Stimulated activated CD4-positive, alpha-beta T cell treated with anti-CD3 and anti-CD28 coated beads, Interleukin-1b, Interleukin-23, amount 100 ng/mL, for 1 hour (primary cell): ENCODE results near the gene SRPK2.
"Not testable (repeated sequence)": the region's sequence is repeated elsewhere in the genome, so short reads cannot be mapped to it uniquely, and the experiment has no call there.

ENCODE experiments used
- DNase-seq, 2 donors: peaks; one replicate each; pipeline ENCODE4 v3.0.0-alpha.2; 2020; ENCODE audit warnings: low read depth in 2 of 2

The SRPK2 gene

DNA sequence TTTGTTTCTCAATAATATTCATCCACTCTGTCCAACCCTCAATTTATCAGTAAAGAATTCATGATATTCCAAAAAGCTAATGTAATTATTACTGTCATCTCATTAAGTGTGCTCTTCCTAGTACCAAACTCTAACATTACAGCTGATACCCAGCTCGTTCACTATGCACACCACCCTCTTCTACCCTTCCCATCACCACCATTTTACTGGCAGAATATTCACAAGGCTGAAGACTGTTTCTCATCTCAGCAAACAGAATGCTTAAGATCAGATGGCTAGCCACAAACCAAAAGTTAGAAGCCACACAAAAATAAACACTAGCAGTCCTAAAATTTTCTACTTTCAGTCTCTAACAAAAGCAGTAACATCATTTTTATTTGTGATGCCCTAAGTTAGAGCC, 121.5 kb downstream of the SRPK2 start:
- no peak for DNase-seq

DNA sequence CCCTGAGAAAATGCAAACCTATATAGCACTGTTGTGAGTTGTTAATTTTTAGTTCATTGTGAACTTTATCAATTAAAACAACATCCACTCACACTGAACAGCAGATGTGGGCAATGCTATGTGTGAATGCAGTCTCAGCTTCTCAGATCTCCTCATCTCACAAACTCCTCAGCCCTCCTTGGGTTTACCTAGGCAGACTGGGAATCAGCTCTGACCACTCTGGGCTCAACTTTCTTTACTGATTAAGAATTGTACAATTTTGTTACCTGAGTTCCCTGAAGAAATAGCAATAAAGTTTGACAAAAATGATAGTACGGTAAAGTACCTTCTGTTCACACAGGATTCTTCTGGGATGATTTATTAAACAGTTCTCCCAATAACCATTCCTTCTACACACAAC, 124.0 kb downstream of the SRPK2 start:
- no peak for DNase-seq

DNA sequence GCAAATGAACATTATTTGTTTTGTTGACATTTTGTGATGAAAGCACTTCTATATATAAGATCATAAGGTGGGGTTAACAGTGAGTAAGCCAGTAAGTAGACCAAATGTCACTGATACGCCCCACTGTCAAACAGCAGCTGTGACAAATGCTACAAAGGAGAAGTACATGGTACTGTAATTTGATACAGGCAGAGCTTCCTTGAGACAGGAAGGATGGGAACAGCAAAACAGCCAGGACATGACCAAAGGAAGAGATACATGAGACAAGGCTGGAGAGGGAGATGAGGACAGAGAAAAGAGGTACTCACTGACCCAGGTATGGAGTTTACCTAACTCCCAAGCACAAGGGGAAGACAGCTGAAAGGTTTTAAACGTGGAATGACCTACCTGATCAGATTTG, 127.0 kb downstream of the SRPK2 start:
- no peak for DNase-seq

DNA sequence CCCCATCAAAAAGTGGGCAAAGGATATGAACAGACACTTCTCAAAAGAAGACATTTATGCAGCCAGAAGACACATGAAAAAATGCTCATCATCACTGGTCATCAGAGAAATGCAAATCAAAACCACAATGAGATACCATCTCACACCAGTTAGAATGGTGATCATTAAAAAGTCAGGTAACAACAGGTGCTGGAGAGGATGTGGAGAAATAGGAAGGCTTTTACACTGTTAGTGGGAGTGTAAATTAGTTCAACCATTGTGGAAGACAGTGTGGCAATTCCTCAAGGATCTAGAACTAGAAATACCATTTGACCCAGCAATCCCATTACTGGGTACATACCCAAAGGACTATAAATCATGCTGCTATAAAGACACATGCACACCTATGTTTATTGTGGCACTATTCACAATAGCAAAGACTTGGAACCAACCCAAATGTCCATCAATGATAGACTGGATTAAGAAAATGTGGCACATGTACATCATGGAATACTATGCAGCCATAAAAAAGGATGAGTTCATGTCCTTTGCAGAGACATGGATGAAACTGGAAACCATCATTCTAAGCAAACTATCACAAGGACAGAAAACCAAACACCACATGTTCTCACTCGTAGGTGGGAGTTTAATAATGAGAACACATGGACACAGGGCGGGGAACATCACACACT, 128.4 kb downstream of the SRPK2 start:
- not testable (repeated sequence) for DNase-seq

DNA sequence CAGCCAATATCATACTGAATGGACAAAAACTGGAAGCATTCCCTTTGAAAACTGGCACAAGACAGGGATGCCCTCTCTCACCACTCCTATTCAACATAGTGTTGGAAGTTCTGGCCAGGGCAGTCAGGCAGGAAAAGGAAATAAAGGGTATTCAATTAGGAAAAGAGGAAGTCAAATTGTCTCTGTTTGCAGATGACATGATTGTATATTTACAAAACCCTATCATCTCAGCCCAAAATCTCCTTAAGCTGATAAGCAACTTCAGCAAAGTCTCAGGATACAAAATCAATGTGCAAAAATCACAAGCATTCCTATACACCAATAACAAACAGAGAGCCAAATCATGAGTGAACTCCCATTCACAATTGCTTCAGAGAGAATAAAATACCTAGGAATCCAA, 129.8 kb downstream of the SRPK2 start:
- not testable (repeated sequence) for DNase-seq

DNA sequence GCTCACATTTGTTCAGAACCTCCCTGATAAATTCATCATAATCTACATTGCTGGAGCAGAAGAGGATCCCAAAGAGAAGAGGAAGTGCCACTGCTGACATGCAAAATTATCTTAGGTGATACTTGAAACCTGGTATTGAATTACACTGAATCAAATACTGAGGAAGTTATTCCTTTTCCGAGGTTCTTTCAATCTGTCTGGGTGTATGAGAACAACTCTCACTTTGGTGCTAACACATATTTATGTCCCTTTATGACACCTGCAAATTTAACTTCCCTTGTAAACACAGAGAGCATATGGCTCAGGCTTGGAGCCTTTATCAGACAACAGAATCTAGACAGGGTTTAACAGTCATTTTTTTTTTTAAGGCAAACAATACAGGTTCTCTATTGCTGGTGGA, 131.4 kb downstream of the SRPK2 start:
- no peak for DNase-seq

DNA sequence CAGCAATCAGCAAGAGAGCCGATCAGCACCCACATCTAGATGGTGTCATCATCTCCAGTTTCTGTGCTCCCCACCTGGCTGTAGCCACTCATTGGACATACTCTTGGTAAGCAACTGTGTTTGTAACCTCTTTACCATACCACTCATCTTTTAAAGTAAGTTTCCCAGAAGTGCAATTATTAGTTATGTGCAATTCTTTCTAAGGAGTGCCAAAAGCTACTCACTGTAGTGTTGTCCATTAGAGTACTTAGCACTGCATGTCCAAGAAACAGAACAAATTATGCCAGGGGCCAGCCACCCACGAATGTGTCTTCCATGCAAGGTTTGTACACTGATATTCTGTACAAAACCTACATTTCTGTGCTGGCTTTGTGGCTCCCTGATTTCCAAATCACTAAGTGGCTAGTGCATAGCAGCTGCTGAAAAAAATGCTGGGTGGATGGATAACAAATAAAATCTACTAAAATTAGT, 131.9 kb downstream of the SRPK2 start:
- DNase-seq: no peak

DNA sequence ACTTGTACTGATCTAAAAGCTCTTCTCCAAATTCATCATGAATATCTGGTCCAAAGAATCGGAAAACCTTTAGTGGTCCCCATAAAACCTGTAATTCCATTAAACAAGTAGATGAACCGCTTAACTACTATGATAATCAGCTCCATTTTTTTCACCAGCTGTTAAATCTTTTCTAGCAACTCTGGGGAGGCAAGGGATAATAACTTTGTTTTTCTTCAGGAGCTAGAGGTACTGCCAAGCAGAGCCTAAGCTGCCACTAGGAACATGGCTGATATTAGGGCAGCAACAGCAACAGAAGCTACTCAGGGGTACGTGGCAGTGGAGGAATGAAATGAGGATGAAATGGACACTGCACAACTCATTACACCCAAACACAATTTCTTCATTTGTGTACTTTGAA, 138.0 kb downstream of the SRPK2 start:
- DNase-seq: no peak

DNA sequence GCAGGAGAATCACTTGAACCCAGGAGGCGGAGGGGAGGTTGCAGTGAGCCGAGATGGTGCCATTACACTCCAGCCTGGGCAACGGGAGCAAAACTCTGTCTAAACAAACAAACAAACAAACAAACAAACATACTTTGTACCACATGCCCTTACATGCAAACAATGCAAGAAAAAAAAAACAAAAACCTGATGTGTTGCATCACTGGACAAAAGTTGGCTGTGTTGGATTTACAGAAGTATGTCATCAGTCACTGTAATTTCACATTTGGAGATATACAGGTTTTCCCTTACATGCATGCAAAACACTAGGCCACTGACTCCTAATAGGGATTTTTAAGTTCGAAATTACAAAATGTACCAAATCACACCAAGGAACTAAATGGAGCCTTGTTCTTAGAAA, 138.5 kb downstream of the SRPK2 start:
- no peak for DNase-seq

DNA sequence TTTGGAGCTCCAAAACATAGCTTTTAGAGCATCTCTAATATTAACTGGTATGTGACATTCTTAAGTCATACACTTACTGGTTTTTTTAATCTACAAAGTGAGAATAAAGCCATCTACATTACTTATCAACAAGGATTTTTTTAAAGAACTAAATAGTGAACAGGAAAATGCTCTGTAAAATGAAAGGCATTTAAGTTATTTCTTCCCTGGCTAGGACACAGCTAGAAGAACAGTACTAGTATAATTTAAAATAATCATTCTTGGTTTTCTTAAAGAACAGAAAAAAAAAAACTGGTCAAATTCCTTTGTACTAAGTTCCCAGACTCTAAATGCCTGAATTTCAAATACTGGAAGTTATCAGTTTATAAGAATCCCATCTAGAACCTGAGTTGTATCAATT, 139.5 kb downstream of the SRPK2 start:
- DNase-seq: no peak

DNA sequence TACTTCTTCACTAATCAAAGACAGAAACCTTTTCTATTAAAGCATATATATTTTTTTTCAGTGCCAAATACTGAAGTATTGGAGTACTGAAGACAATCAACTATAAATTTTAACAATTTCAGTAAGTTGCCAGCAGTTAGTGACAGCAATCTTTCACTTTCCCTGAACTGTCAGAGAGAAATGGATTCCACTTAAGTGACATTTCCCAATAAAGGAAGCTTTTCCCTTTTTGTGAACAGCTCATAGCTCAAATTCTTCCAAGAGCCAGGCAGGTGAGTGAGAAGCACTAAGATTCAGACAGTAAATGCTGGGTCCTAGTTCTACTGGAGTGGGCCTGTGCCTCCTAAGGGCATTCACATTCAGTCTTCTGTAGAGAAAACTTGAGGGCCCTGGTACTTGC, 142.0 kb downstream of the SRPK2 start:
- DNase-seq: no peak

DNA sequence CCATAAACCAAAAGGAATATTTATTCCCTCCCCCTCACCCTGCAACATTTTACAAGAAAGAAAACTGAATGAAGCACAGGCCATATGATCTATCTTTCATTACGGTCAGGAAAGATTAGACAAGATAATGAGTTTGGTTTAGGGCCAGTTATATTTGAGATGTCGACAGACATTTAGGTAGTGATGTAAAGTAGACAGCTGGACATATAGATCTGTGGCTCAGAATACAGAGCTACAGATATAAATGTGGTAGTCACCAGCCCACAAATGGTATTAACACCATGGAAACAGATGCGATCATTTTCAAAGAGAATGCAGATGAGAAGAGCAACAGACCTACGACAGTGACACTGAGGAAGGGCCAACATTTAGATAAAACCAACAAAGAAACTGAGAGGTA, 142.5 kb downstream of the SRPK2 start:
- DNase-seq: no peak

DNA sequence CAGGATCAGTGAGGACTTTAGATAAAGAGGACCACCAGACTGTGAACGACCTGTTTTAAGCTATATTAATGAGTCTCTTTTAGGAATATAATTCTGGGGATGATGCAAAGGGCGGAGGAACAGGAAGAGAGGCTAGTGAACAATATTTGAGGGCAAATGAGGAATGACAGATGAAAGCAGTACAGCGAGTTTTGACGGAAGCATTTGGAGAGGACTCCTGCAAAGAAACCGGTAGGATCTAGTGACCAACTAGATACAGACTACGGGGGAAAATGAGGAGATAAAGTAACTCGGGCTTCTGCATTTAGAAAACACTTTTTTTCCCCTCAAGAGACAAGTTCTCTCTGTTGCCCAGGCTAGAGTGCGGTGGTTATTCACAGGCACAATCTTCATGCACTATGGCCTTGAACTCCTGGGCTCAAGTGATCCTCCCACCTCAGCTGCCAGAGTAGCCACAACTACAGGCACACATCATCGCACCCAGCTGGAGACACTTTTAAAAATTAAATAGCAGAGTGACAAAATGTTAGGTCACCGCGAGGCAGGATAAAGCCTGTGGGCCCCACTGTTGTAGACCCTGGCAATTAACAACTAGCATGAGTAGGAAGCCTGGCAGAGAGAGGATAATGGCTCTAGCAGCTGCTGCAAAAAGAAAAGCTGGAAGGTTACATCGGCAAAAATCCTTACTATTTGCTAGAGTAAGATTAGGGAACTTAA, 143.2 kb downstream of the SRPK2 start:
- no peak for DNase-seq

DNA sequence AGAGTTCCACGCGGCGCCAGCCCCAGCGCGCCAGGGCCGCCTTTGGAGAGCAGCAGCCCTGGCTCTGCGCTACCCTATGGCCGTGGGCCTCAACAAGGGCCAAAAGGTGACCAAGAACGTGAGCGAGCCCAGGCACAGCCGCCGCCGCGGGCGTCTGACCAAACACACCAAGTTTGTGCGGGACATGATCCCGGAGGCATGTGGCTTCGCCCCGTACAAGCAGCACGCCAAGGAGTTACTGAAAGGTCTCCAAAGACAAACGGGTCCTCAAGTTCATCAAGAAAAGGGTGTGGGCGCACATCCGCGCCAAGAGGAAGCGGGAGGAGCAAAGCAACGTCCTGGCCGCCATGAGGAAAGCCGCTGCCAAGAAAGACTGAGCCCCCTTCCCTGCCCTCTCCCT, 144.1 kb downstream of the SRPK2 start:
- DNase-seq: no peak

DNA sequence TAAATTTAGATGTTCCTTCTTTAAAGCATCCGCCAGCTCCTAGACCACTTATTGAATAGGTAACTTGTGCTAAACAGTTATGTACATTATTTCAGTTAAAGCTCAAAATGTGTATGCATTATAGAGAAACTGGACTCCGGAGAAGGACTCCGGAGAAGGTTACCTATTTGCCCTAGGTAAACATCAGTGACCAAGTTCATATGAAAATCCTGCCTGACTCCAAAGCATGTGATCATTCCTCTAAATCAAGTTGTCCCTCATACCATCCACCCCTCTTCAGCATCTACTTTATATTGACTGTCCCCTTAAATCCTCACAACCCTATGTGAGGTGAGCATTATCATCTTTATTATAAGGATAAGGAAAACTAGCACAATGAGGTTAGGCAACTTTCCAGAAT, 147.5 kb downstream of the SRPK2 start:
- no peak for DNase-seq

DNA sequence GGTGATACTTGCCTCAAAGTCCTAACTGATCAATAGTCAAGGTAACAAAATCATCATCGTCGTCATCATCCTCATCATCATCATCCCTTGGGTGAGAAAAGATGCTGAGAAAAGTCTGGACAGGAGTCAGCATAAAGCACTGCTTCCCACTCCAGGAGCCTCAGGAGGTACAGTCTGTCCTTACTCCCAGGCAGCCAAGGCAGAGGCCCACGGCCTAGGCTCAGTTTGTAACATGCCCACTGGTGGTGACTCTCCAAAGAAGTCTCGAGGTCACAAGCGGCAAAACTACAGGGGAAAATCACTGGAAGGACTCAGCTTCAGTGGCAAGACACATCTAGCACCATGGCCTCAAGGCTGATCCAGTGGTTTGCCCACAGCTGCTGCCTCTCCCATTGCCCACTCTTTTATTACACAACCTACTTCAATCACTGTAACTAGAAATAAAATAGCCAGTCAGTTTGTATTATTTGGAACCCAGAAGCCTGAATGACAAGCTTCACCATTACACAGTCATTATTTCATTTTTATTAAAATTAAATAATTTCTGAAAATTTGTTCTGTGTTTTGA, 150.4 kb downstream of the SRPK2 start:
- no peak for DNase-seq

DNA sequence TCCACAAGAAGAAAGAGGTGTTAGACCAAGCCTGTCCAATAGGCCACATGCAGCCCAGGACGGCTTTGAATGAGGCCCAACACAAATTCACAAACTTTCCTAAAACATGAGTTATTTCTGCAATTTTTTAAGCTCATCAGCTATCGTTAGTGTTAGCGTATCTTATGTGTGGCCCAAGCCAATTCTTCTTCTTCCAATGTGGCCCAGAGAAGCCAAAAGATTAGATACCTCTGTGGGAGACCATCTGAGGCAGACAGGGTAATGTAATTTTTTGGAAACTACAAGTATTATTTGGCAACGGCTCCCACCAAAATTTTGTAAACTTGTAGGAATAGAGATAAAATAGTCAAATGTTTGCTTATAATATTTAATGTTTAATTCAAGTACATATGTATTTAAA, 153.8 kb downstream of the SRPK2 start:
- DNase-seq: no peak

DNA sequence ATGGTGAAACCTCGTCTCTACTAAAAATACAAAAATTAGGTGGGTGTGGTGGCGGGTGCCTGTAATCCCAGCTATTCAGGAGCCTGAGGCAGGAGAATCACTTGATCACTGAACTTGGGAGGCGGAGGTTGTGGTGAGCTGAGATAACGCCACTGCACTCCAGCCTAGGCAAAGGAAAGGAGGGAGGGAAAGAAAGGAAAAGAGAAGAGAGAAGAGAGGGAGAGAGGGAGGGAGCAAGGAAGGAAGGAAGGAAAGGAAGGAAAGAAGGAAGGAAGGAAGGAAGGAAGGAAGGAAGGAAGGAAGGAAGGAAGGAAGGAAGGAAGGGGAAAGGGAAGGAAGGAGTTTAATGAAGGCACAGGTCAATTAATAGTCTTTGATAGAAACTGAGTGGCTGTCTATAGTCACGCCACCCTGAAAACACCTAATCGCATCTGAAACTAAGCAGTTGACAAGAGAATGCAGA, 155.9 kb downstream of the SRPK2 start:
- not testable (repeated sequence) for DNase-seq

DNA sequence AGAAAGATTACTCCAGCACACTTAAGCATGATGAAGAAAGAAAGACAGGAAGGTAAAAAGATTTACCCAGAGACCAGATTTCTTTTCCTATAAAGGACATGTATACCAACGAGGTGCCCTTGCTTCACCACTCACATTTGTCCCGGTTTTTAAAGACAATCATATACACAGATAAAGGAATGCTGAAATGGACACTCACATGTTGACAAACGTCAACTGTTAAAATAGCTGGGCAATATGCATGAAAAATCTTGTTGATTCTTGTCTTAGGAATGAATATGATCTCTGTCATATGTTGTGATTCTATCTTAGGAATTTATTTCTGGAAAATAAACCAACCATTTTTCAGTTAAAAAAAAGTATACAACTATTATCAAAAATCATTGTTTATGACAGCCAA, 158.2 kb downstream of the SRPK2 start:
- DNase-seq: no peak

DNA sequence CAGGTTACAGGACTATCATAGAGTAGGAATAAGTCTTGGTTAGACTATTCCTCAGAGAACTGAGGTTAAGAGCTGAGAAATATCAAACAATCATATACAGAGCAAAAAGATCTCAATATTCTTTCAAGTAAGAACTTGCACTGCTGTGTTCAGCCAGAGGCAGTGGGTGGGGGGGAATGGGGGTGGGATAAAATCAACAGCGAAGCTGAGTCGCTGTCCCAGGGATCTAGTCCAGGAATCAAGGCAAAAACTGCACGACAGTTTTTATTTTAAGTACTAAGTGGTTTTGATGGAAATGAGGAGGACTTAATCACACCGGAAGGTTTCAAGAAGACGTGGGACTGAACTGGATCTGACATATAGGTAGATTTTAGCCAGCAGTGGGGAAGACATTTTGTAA, 159.1 kb downstream of the SRPK2 start:
- DNase-seq: no peak

DNA sequence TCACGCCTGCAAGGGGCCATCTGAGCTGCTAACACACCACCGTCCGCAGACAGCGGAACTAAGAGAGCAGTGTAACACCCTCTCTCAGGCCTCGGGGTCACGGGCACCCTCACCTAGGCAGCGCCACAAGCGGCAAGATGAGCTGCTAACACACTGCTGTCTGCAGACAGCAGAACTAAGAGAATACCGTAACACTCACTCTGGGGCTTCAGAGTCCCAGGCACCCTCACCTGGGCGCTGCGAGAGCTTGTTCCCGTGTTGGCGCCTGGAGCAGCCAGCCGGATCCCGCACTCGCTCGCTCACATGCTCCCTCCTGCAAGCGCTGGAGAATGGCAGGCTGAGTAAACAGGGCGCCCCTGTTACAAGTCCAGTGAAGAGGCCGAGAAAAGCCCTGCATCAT, 160.2 kb downstream of the SRPK2 start:
- DNase-seq: no peak

DNA sequence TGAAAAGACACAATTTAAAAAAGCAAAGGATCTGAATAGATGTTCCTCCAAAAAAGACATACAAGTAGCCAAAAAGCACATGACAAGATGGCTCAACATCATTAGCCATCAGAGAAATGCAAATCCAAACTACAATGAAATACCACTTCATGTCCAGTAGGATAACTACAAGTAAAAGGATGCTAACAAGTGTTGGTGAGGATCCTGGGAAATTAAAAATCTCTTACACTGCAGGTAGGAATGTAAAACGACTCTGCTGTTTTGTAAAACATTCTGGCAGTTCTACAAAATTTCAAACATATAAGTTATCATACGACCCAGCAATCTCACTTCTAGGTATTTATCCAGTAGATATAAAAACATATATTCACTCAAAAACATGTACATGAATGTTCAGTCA, 161.3 kb downstream of the SRPK2 start:
- DNase-seq: no peak
